CD4-positive, alpha-beta T cell treated with Interleukin-15 for 4 hours (primary cell): ENCODE results near the gene DAND5.

Source experiments
- DNase-seq: peaks from one replicate; pipeline ENCODE4 v3.0.0-alpha.2; 2020; ENCODE audit warnings: low spot score

The DAND5 gene

GRCh38 chr19:13022859-13023636 lies 53.7 kb downstream of the DAND5 start:
- DNase-seq, result no peak

- DNase-seq, result no peak
Measured at GRCh38 chr19:13023656-13024055, 54.3 kb downstream of the DAND5 start.
